ENCODE data around the gene PRTN3. TPM values are rescaled to one million over a fixed set of nuclear protein-coding genes. Genes with fewer than 3 reads are reported as not detected.
A peak's percentile ranks its signal among the peaks of the same experiment; 100 is the strongest.

PRTN3 gene
- total and polyA plus RNA-seq, 3 donors from 2014 or later = 1.0 to 1.8 TPM; not detected in 1

DNA sequence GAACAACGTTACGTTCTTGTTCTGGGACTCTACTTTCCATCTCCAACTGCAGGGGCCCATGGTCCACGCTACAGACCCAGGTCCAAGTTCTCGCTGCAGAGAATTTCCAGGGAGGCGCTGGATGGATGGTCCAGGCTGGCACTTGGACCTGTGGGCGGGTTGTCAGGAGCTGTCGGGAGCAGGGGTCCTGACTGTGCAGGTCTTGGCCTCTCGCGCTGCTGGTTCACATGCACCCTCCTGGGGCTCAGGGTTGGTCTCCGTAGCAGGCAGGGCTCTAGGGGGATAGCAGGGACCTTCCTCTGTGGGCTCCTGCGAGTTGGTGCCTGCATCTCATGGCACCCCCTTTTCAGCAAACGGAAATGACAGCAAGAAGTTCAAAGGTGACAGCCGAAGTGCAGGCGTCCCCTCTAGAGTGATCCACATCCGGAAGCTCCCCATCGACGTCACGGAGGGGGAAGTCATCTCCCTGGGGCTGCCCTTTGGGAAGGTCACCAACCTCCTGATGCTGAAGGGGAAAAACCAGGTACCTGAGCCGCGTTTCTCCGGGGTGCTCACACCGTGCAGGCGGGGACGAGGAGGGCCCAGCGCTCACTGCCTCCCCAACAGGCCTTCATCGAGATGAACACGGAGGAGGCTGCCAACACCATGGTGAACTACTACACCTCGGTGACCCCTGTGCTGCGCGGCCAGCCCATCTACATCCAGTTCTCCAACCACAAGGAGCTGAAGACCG lies 36.9 kb upstream of the PRTN3 start:
- Histone ChIP-seq H3K36me3 (ENCODE audit: low read depth, missing control alignments) (no peaks in the 10 kb centered on the region), H3K27me3 (no peaks in the 10 kb centered on the region), H3K4me3 (no peak overlapping the region), H3K27ac (no peak overlapping the region), H3K4me1 (peaks cover 55% of the 10 kb centered on the region), H3K9me3 (no peaks in the 10 kb centered on the region)
- intact Hi-C loops (cut with DNase I; ENCODE audit: low total_unique reads) = no loop called here
- WGBS, 2 donors = 74 to 78% methylated on average over 21 to 31 of the region's 31 CpGs
- DNase-seq = no peak
- TF ChIP-seq POLR2A (IDR thresholded peaks at IDR 0.05) = no peak
- TF ChIP-seq, protein P1, sequence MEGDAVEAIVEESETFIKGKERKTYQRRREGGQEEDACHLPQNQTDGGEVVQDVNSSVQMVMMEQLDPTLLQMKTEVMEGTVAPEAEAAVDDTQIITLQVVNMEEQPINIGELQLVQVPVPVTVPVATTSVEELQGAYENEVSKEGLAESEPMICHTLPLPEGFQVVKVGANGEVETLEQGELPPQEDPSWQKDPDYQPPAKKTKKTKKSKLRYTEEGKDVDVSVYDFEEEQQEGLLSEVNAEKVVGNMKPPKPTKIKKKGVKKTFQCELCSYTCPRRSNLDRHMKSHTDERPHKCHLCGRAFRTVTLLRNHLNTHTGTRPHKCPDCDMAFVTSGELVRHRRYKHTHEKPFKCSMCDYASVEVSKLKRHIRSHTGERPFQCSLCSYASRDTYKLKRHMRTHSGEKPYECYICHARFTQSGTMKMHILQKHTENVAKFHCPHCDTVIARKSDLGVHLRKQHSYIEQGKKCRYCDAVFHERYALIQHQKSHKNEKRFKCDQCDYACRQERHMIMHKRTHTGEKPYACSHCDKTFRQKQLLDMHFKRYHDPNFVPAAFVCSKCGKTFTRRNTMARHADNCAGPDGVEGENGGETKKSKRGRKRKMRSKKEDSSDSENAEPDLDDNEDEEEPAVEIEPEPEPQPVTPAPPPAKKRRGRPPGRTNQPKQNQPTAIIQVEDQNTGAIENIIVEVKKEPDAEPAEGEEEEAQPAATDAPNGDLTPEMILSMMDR (IDR thresholded peaks at IDR 0.05) = no peak

DNA sequence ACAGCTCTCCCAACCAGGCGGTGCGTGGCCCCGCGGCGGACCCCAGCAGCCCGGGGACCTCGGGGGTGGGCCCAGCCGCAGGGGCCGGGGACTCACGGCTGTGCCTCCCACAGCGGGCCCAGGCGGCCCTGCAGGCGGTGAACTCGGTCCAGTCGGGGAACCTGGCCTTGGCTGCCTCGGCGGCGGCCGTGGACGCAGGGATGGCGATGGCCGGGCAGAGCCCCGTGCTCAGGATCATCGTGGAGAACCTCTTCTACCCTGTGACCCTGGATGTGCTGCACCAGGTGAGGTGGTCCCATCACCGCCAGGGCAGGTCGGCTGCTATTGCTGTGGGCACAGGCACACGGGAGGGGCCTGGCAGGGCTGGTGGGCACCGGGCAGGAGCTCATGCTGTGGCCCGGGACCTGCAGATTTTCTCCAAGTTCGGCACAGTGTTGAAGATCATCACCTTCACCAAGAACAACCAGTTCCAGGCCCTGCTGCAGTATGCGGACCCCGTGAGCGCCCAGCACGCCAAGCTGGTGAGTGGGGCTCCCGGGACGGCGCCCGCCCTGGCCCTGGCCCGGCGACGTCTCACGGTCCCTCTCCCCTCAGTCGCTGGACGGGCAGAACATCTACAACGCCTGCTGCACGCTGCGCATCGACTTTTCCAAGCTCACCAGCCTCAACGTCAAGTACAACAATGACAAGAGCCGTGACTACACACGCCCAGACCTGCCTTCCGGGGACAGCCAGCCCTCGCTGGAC lies 36.2 kb upstream of the PRTN3 start:
- Histone ChIP-seq H3K36me3 (ENCODE audit: low read depth, missing control alignments) (no peaks in the 10 kb centered on the region), H3K9me3 (no peaks in the 10 kb centered on the region), H3K27ac (no peak overlapping the region), H3K27me3 (no peaks in the 10 kb centered on the region), H3K4me1 (peaks cover 48% of the 10 kb centered on the region), H3K4me3 (no peak overlapping the region)
- DNase-seq = no peak
- 89 to 90% methylated on average over 27 to 53 of the region's 53 CpGs for WGBS, 2 donors
- TF ChIP-seq POLR2A (IDR thresholded peaks at IDR 0.05) = no peak
- intact Hi-C loops (cut with DNase I; ENCODE audit: low total_unique reads) = no loop called here

DNA sequence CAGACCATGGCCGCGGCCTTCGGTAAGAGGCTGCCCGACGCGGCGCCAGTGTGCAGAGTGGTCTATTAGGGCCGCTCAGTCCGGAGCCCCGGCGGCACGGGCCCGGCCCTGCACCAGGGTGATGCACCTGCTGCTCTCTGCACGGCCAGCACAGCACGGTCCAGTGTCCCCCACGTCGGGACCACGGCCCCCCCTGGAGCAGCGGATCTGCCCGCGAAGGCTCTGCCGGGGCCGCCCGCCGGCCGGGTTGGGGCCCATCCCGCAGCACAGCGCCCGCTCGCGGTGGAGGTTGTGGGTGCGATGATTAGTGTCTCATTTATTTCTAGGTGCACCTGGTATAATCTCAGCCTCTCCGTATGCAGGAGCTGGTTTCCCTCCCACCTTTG lies 35.6 kb upstream of the PRTN3 start:
- H3K4me3 ChIP-seq = no peak overlapping the region
- DNase-seq = no peak
- TF ChIP-seq, protein P1 (IDR thresholded peaks at IDR 0.05) = peak in 2 of 3 experiments; percentile 14 to 53
- TF ChIP-seq POLR2A (IDR thresholded peaks at IDR 0.05) = no peak
- H3K27ac ChIP-seq = no peak overlapping the region
- no peaks in the 10 kb centered on the region for H3K9me3 ChIP-seq
- H3K36me3 ChIP-seq (ENCODE audit: low read depth, missing control alignments) = no peaks in the 10 kb centered on the region
- H3K4me1 ChIP-seq = peaks cover 42% of the 10 kb centered on the region
- H3K27me3 ChIP-seq = no peaks in the 10 kb centered on the region
- WGBS, 2 donors = 50 to 74% methylated on average over 13 to 32 of the region's 33 CpGs
- intact Hi-C loops (cut with DNase I; ENCODE audit: low total_unique reads) = no loop called here

DNA sequence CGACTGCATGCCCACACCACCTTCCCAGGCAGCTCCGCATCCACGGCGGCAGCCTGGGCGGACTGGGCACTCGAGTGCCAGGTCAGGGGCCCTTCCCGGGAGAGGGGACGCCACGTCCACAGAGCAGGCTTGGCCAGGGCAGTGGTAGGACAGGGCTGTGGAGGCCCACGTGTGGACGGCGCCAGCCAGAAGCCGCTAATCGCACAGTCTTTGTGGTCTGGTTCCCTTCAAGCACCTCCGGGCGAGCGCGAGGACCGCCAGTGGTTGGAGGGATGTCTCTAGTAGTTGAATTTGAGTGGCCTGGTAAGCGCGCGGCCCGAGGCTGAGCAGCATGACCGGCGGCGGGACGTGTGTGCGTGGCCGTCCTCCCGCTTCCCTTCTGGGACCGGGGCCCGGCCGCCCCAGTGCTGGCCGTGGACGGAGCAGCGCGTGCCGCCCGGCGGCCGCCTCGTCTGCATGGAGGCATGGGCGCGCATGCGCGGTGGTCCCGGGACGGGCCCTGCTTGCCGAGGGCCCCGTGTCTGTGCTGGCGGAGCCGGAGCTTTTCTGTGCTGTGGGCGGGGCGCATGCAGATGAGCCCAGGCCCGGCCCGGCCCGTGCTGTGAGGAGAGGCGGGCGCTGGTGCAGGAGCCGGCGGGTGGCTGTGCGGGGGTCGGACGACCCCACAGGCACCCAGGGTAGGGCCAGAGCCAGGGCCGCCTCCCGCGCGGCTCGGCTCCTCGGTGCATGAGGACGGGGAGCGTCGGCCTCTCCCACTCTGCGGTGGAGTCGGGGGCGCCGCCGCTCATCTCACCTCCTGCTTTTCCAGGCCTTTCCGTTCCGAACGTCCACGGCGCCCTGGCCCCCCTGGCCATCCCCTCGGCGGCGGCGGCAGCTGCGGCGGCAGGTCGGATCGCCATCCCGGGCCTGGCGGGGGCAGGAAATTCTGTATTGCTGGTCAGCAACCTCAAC lies 34.9 kb upstream of the PRTN3 start:
- Histone ChIP-seq H3K36me3 (ENCODE audit: low read depth, missing control alignments) (no peaks in the 10 kb centered on the region), H3K4me1 (peaks cover 35% of the 10 kb centered on the region), H3K27me3 (no peaks in the 10 kb centered on the region), H3K4me3 (no peak overlapping the region), H3K9me3 (no peaks in the 10 kb centered on the region), H3K27ac (no peak overlapping the region)
- no peak for TF ChIP-seq POLR2A (IDR thresholded peaks at IDR 0.05)
- TF ChIP-seq, protein P1 (IDR thresholded peaks at IDR 0.05) = no peak
- intact Hi-C loops (cut with DNase I; ENCODE audit: low total_unique reads) = no loop called here
- DNase-seq = peak; percentile 75
- 64 to 75% methylated on average over 48 to 80 of the region's 93 CpGs for WGBS, 2 donors
